DOHH2 (cell line): ENCODE results near the gene KDM4C.
"Not testable (repeated sequence)": the region's sequence is repeated elsewhere in the genome, so short reads cannot be mapped to it uniquely, and the experiment has no call there.

Experiments used
- H3F3A ChIP-seq: fragments of 200-600 bp; sonication (generic), shearing (Covaris generic); 2 replicates; pipeline ENCODE4 v1.6.0; 2016; ENCODE audit warnings: antibody characterized with exemption, mild to moderate bottlenecking; ENCODE audit not compliant: control insufficient read depth, insufficient read depth
- H3K27ac ChIP-seq: fragments of 200-600 bp; sonication (generic); 2 replicates; pipeline ENCODE4 v1.5.1; 2014; ENCODE audit warnings: low read depth, mild to moderate bottlenecking, low read length, moderate library complexity
- H3K27me3 ChIP-seq: fragments of 200-600 bp; sonication (generic); 2 replicates; pipeline ENCODE4 v1.6.1; 2014; ENCODE audit warnings: mild to moderate bottlenecking, low read length, mixed read lengths; ENCODE audit not compliant: control insufficient read depth
- H3K36me3 ChIP-seq: fragments of 200-600 bp; sonication (generic); 2 replicates; pipeline ENCODE4 v1.6.1; 2014; ENCODE audit warnings: mild to moderate bottlenecking, low read length, moderate library complexity, mixed read lengths; ENCODE audit not compliant: control insufficient read depth
- H3K4me1 ChIP-seq: fragments of 200-600 bp; sonication (generic); 2 replicates; pipeline ENCODE4 v1.6.1; 2014; ENCODE audit warnings: mild to moderate bottlenecking, low read length, mixed read lengths; ENCODE audit not compliant: control insufficient read depth
- H3K4me2 ChIP-seq: fragments of 200-600 bp; sonication (generic); 2 replicates; pipeline ENCODE4 v1.6.0; 2014; ENCODE audit warnings: mild to moderate bottlenecking, low read length, moderate library complexity
- H3K4me3 ChIP-seq: fragments of 200-600 bp; sonication (generic); 2 replicates; pipeline ENCODE4 v1.5.1; 2014; ENCODE audit warnings: mild to moderate bottlenecking, low read length, mixed read lengths
- H3K79me2 ChIP-seq: fragments of 200-600 bp; sonication (generic); 2 replicates; pipeline ENCODE4 v1.6.1; 2014; ENCODE audit warnings: mild to moderate bottlenecking, low read length, mixed read lengths; ENCODE audit not compliant: control insufficient read depth
- H3K9me2 ChIP-seq: fragments of 200-600 bp; sonication (generic); replicated peaks from 2 replicates; pipeline ENCODE4 v1.6.1; 2014; ENCODE audit warnings: mild to moderate bottlenecking, low read length, mixed read lengths; ENCODE audit not compliant: control insufficient read depth
- H3K9me3 ChIP-seq: fragments of 200-600 bp; sonication (generic); 2 replicates; pipeline ENCODE4 v1.6.1; 2014; ENCODE audit warnings: antibody characterized with exemption, low read length, mixed read lengths; ENCODE audit not compliant: control insufficient read depth, insufficient read depth
- H4K20me1 ChIP-seq: fragments of 200-600 bp; sonication (generic); 2 replicates; pipeline ENCODE4 v1.6.0; 2014; ENCODE audit warnings: low read depth, mild to moderate bottlenecking, antibody characterized with exemption, low read length, moderate library complexity; ENCODE audit not compliant: control insufficient read depth, insufficient read depth
- EZH2phosphoT487 ChIP-seq: fragments of 200-600 bp; sonication (generic); IDR thresholded peaks from 2 replicates; pipeline ENCODE4 v1.6.1; 2017; ENCODE audit warnings: borderline replicate concordance, mild to moderate bottlenecking, antibody characterized with exemption, low read length, moderate library complexity, mixed read lengths
- TF ChIP-seq, protein P1 (sequence below): fragments of 200-600 bp; sonication (generic); IDR thresholded peaks from one replicate; pipeline ENCODE4 v1.5.1; 2014; ENCODE audit warnings: antibody characterized with exemption, mild to moderate bottlenecking, low read depth, low read length; ENCODE audit not compliant: poor library complexity, severe bottlenecking

The KDM4C gene

DNA sequence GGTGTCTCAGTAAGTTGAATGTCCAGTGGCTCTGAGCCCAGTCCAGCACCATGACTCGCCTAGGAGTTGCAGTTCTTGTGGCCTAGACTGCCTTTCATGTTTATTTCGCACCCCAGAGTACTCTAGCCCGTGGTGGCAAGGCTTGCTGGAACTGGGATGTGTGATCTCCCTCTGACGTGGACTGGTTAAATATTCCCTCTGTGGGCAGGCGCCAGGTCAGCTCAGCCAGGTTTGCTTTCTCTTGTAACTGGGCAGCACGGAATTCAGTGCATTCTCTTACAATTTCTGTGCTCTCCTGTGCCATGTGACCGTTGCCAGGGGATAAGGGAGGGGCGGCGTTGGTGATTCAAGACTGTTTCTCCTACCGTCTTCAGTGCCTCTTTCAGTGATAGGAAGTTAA is 270.8 kb downstream of the KDM4C start:
- no peaks in the 10 kb centered on the region for H3K9me3 ChIP-seq
- no peaks in the 10 kb centered on the region for H3K27me3 ChIP-seq
- TF ChIP-seq, protein P1, sequence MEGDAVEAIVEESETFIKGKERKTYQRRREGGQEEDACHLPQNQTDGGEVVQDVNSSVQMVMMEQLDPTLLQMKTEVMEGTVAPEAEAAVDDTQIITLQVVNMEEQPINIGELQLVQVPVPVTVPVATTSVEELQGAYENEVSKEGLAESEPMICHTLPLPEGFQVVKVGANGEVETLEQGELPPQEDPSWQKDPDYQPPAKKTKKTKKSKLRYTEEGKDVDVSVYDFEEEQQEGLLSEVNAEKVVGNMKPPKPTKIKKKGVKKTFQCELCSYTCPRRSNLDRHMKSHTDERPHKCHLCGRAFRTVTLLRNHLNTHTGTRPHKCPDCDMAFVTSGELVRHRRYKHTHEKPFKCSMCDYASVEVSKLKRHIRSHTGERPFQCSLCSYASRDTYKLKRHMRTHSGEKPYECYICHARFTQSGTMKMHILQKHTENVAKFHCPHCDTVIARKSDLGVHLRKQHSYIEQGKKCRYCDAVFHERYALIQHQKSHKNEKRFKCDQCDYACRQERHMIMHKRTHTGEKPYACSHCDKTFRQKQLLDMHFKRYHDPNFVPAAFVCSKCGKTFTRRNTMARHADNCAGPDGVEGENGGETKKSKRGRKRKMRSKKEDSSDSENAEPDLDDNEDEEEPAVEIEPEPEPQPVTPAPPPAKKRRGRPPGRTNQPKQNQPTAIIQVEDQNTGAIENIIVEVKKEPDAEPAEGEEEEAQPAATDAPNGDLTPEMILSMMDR, result no peak
- no peak for TF ChIP-seq EZH2phosphoT487
- H3K4me1 ChIP-seq, result no peaks in the 10 kb centered on the region
- H3K36me3 ChIP-seq, result no peaks in the 10 kb centered on the region
- H3K4me2 ChIP-seq, result no peak overlapping the region
- H3K4me3 ChIP-seq, result no peak overlapping the region
- no peaks in the 10 kb centered on the region for H3K9me2 ChIP-seq
- H3F3A ChIP-seq, result no peaks in the 10 kb centered on the region
- H3K27ac ChIP-seq, result no peak overlapping the region
- H4K20me1 ChIP-seq, result no peaks in the 10 kb centered on the region
- no peaks in the 10 kb centered on the region for H3K79me2 ChIP-seq

- not testable (repeated sequence) for H3K27me3 ChIP-seq, H3K4me2 ChIP-seq, H3K27ac ChIP-seq, H3K36me3 ChIP-seq, H3K9me2 ChIP-seq, H3K9me3 ChIP-seq, H3K4me1 ChIP-seq, H3F3A ChIP-seq, H4K20me1 ChIP-seq, H3K79me2 ChIP-seq, H3K4me3 ChIP-seq
Measured at GRCh38 chr9:7030943-7031342, 273.2 kb downstream of the KDM4C start.

DNA sequence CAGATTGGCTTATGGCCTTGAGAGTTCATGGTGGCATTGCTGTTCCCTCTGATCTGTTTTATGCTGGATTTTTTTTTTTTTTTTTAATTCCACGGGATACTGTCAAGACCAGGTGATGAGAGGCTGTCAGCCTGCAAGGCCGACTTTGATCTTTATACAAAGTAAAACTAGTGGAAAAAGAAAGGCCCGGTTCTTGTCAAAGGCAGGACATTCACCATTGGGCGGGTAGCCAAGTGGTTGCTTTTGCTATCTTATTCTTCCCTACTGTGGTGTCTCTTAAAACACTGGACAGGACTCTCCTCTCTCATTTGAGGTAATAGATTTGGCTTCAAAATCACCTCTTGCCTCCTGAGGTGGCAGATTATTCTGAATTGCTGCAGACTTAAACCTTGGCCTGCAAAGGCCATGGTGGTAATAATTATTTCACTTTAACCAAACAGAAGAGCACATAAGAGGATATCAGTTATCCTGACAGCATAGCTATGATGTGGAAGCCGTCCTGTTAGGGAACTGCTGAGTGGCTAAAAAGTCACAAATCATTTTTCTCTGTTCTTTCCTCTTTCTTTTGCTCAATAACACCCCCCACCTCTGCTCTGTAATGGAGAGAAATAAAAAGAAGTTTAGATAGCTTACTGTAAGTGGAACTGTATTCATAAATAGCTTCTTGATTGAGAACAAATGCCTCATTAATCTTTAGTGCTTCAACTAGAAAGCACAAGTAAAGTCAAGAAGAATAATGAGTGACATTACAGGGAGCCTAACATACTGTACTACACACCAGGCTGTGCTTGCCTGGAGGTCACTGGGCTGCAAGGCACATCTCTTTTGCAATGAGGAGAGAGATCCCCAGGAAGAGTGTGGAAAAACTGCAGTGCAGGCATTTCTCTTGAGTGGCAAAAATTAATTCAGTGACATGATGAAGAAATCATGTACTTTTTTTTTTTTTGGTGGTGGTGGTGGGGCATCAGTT is 275.6 kb downstream of the KDM4C start:
- no peaks in the 10 kb centered on the region for H4K20me1 ChIP-seq
- no peaks in the 10 kb centered on the region for H3K4me1 ChIP-seq
- TF ChIP-seq, protein P1, result no peak
- no peak for TF ChIP-seq EZH2phosphoT487
- H3K27ac ChIP-seq, result no peak overlapping the region
- no peak overlapping the region for H3K4me2 ChIP-seq
- H3K36me3 ChIP-seq, result no peaks in the 10 kb centered on the region
- no peaks in the 10 kb centered on the region for H3K27me3 ChIP-seq
- H3K79me2 ChIP-seq, result no peaks in the 10 kb centered on the region
- H3K4me3 ChIP-seq, result no peak overlapping the region
- no peaks in the 10 kb centered on the region for H3F3A ChIP-seq
- H3K9me2 ChIP-seq, result no peaks in the 10 kb centered on the region
- no peaks in the 10 kb centered on the region for H3K9me3 ChIP-seq

DNA sequence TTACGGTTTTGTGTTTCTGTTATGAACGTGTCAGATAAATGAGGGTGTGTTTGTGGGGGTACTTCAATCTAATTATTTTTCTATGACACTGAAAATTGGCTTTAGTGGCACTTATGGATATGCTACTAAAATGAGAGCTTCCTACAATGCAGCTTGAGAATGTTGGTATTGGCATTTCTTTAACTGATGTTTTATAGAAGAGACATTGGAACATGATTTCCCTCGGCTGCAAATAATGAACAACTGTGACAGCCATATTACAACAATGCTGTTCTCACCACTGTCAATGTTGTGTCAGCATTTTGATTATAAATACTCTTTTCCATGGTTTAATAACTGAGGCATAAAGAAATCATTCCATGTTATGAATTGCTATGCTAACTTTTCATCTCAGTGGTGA is 279.4 kb downstream of the KDM4C start:
- Histone ChIP-seq H3K4me2 (no peak overlapping the region), H3K36me3 (no peaks in the 10 kb centered on the region), H3K27ac (no peak overlapping the region), H3F3A (no peaks in the 10 kb centered on the region), H4K20me1 (no peaks in the 10 kb centered on the region), H3K4me3 (no peak overlapping the region), H3K9me3 (no peaks in the 10 kb centered on the region), H3K79me2 (no peaks in the 10 kb centered on the region), H3K4me1 (no peaks in the 10 kb centered on the region), H3K9me2 (no peaks in the 10 kb centered on the region), H3K27me3 (no peaks in the 10 kb centered on the region)
- TF ChIP-seq, protein P1, result no peak
- no peak for TF ChIP-seq EZH2phosphoT487
